Measurements from ENCODE around the gene MEIS1.
A peak's percentile ranks its signal among the peaks of the same experiment; 100 is the strongest.

The MEIS1 gene

GRCh38 chr2:66508484-66509071 lies 73.7 kb downstream of the MEIS1 start:
- H3K27ac ChIP-seq (replicated peaks; ENCODE audit: low read length): no peak overlapping the region
- H2BK120ac ChIP-seq (ENCODE audit: low read depth, low read length): no peak overlapping the region

GRCh38 chr2:66509326-66509811 lies 74.4 kb downstream of the MEIS1 start:
- H2AFZ ChIP-seq (ENCODE audit: low read length): no peak overlapping the region
- H2BK15ac ChIP-seq (ENCODE audit: low read length): no peak overlapping the region
- peaks cover 0 to 2% of the 10 kb centered on the region in 2 donors for H3K36me3 ChIP-seq (replicated peaks in 1 of 2; ENCODE audit: control insufficient read depth in 2 of 2, insufficient read depth in 2 of 2, low read length in 2 of 2)
- peaks cover 0 to 5% (median 0%) of the 10 kb centered on the region in 3 experiments for H3K27me3 ChIP-seq (ENCODE audit: control insufficient read depth in 3 of 3, insufficient read depth in 3 of 3, low read depth in 1 of 3, low read length in 3 of 3)
- no CpG with 5 or more reads among the region's 1 CpG for WGBS, 2 donors (ENCODE audit: extremely low coverage in 2 of 2, insufficient read length in 2 of 2, insufficient replicate concordance in 1 of 2)
- H3K4me3 ChIP-seq (ENCODE audit: low read length in 2 of 2): no peak overlapping the region
- no peak overlapping the region for H3K9ac ChIP-seq (ENCODE audit: low read depth, low read length, poor library complexity)
- peaks cover 19 to 44% of the 10 kb centered on the region in 2 donors for H3K4me1 ChIP-seq (ENCODE audit: control insufficient read depth in 2 of 2, insufficient read depth in 1 of 2, low read depth in 1 of 2, low read length in 2 of 2)
- no peak overlapping the region for H2AK5ac ChIP-seq (ENCODE audit: low read depth, low read length)
- H2BK12ac ChIP-seq (ENCODE audit: low read length): no peak overlapping the region
- no peaks in the 10 kb centered on the region for H3K79me1 ChIP-seq (ENCODE audit: low read depth, low read length)
- H3K4me2 ChIP-seq (ENCODE audit: insufficient read depth, low read length, poor library complexity, severe bottlenecking): no peak overlapping the region
- no peak overlapping the region for H4K8ac ChIP-seq (ENCODE audit: low read depth, low read length)
- no peak overlapping the region for H3K18ac ChIP-seq (ENCODE audit: low read length)
- no peak for DNase-seq (ENCODE audit: low spot score)
- no peak overlapping the region for H4K91ac ChIP-seq (ENCODE audit: low read depth, low read length, poor library complexity)
- no peak overlapping the region for H3K14ac ChIP-seq (ENCODE audit: low read length)
- no peak overlapping the region for H2BK120ac ChIP-seq (ENCODE audit: low read depth, low read length)
- H2BK5ac ChIP-seq (ENCODE audit: low read length): no peak overlapping the region
- H3K4ac ChIP-seq (ENCODE audit: low read length): no peak overlapping the region
- H3K27ac ChIP-seq (replicated peaks; ENCODE audit: low read length): no peak overlapping the region
- H3K23ac ChIP-seq (ENCODE audit: low read depth, low read length, poor library complexity): no peak overlapping the region
- H3K9me3 ChIP-seq (replicated peaks in 1 of 2; ENCODE audit: control insufficient read depth in 2 of 2, insufficient read depth in 1 of 2, low read depth in 1 of 2, low read length in 2 of 2): no peaks in the 10 kb centered on the region

More at GRCh38 chr2:66508484-66509071, 73.7 kb downstream of the MEIS1 start:
- H3K27me3 ChIP-seq (ENCODE audit: control insufficient read depth in 3 of 3, insufficient read depth in 3 of 3, low read depth in 1 of 3, low read length in 3 of 3): peaks cover 0 to 5% (median 0%) of the 10 kb centered on the region in 3 experiments
- no peak overlapping the region for H2BK5ac ChIP-seq (ENCODE audit: low read length)
- H2BK15ac ChIP-seq (ENCODE audit: low read length): no peak overlapping the region
- no CpG with 5 or more reads among the region's 17 CpGs for WGBS, 2 donors (ENCODE audit: extremely low coverage in 2 of 2, insufficient read length in 2 of 2, insufficient replicate concordance in 1 of 2)
- peak overlapping the region in 1 of 2 donors; percentile 31 for H3K4me3 ChIP-seq (ENCODE audit: low read length in 2 of 2)
- H2AFZ ChIP-seq (ENCODE audit: low read length): peak overlapping the region; percentile 17
- DNase-seq (ENCODE audit: low spot score): no peak
- no peaks in the 10 kb centered on the region for H3K9me3 ChIP-seq (replicated peaks in 1 of 2; ENCODE audit: control insufficient read depth in 2 of 2, insufficient read depth in 1 of 2, low read depth in 1 of 2, low read length in 2 of 2)
- no peaks in the 10 kb centered on the region for H3K36me3 ChIP-seq (replicated peaks in 1 of 2; ENCODE audit: control insufficient read depth in 2 of 2, insufficient read depth in 2 of 2, low read length in 2 of 2)
- peaks cover 19 to 44% of the 10 kb centered on the region in 2 donors for H3K4me1 ChIP-seq (ENCODE audit: control insufficient read depth in 2 of 2, insufficient read depth in 1 of 2, low read depth in 1 of 2, low read length in 2 of 2)
- no peak overlapping the region for H2AK5ac ChIP-seq (ENCODE audit: low read depth, low read length)
- H2BK12ac ChIP-seq (ENCODE audit: low read length): no peak overlapping the region
- no peak overlapping the region for H3K18ac ChIP-seq (ENCODE audit: low read length)
- H3K9ac ChIP-seq (ENCODE audit: low read depth, low read length, poor library complexity): no peak overlapping the region
- no peak overlapping the region for H3K14ac ChIP-seq (ENCODE audit: low read length)
- H3K79me1 ChIP-seq (ENCODE audit: low read depth, low read length): no peaks in the 10 kb centered on the region
- H4K91ac ChIP-seq (ENCODE audit: low read depth, low read length, poor library complexity): no peak overlapping the region
- no peak overlapping the region for H3K4ac ChIP-seq (ENCODE audit: low read length)
- H4K8ac ChIP-seq (ENCODE audit: low read depth, low read length): no peak overlapping the region
- H3K23ac ChIP-seq (ENCODE audit: low read depth, low read length, poor library complexity): no peak overlapping the region
- H3K4me2 ChIP-seq (ENCODE audit: insufficient read depth, low read length, poor library complexity, severe bottlenecking): no peak overlapping the region

- Histone ChIP-seq H3K36me3 (replicated peaks in 1 of 2; ENCODE audit: control insufficient read depth in 2 of 2, insufficient read depth in 2 of 2, low read length in 2 of 2) (peaks cover 0 to 3% of the 10 kb centered on the region in 2 donors), H2AFZ (ENCODE audit: low read length) (no peak overlapping the region), H3K4me3 (ENCODE audit: low read length in 2 of 2) (no peak overlapping the region), H3K4ac (ENCODE audit: low read length) (no peak overlapping the region), H3K79me1 (ENCODE audit: low read depth, low read length) (no peaks in the 10 kb centered on the region), H2BK12ac (ENCODE audit: low read length) (no peak overlapping the region), H3K9ac (ENCODE audit: low read depth, low read length, poor library complexity) (no peak overlapping the region), H3K27me3 (ENCODE audit: control insufficient read depth in 3 of 3, insufficient read depth in 3 of 3, low read depth in 1 of 3, low read length in 3 of 3) (no peaks in the 10 kb centered on the region), H3K18ac (ENCODE audit: low read length) (no peak overlapping the region), H2BK5ac (ENCODE audit: low read length) (no peak overlapping the region), H2BK120ac (ENCODE audit: low read depth, low read length) (no peak overlapping the region), H3K4me2 (ENCODE audit: insufficient read depth, low read length, poor library complexity, severe bottlenecking) (no peak overlapping the region), H3K14ac (ENCODE audit: low read length) (no peak overlapping the region), H3K23ac (ENCODE audit: low read depth, low read length, poor library complexity) (no peak overlapping the region), H4K91ac (ENCODE audit: low read depth, low read length, poor library complexity) (no peak overlapping the region), H3K27ac (replicated peaks; ENCODE audit: low read length) (no peak overlapping the region), H3K4me1 (ENCODE audit: control insufficient read depth in 2 of 2, insufficient read depth in 1 of 2, low read depth in 1 of 2, low read length in 2 of 2) (peaks cover 12 to 27% of the 10 kb centered on the region in 2 donors), H2AK5ac (ENCODE audit: low read depth, low read length) (no peak overlapping the region), H4K8ac (ENCODE audit: low read depth, low read length) (no peak overlapping the region), H2BK15ac (ENCODE audit: low read length) (no peak overlapping the region), H3K9me3 (replicated peaks in 1 of 2; ENCODE audit: control insufficient read depth in 2 of 2, insufficient read depth in 1 of 2, low read depth in 1 of 2, low read length in 2 of 2) (no peaks in the 10 kb centered on the region)
- no peak for DNase-seq (ENCODE audit: low spot score)
Measured at GRCh38 chr2:66512626-66513025, 77.7 kb downstream of the MEIS1 start.

- Histone ChIP-seq H2AK5ac (ENCODE audit: low read depth, low read length) (no peak overlapping the region), H2BK12ac (ENCODE audit: low read length) (no peak overlapping the region), H3K27ac (replicated peaks; ENCODE audit: low read length) (no peak overlapping the region), H3K4me2 (ENCODE audit: insufficient read depth, low read length, poor library complexity, severe bottlenecking) (no peak overlapping the region), H3K36me3 (replicated peaks in 1 of 2; ENCODE audit: control insufficient read depth in 2 of 2, insufficient read depth in 2 of 2, low read length in 2 of 2) (peaks cover 0 to 11% of the 10 kb centered on the region in 2 donors), H4K8ac (ENCODE audit: low read depth, low read length) (no peak overlapping the region), H3K27me3 (ENCODE audit: control insufficient read depth in 3 of 3, insufficient read depth in 3 of 3, low read depth in 1 of 3, low read length in 3 of 3) (no peaks in the 10 kb centered on the region), H3K9ac (ENCODE audit: low read depth, low read length, poor library complexity) (no peak overlapping the region), H2BK15ac (ENCODE audit: low read length) (no peak overlapping the region), H3K14ac (ENCODE audit: low read length) (no peak overlapping the region), H2BK5ac (ENCODE audit: low read length) (no peak overlapping the region), H3K4me3 (ENCODE audit: low read length in 2 of 2) (no peak overlapping the region), H4K91ac (ENCODE audit: low read depth, low read length, poor library complexity) (no peak overlapping the region), H3K23ac (ENCODE audit: low read depth, low read length, poor library complexity) (no peak overlapping the region), H2BK120ac (ENCODE audit: low read depth, low read length) (no peak overlapping the region), H3K18ac (ENCODE audit: low read length) (no peak overlapping the region), H3K4me1 (ENCODE audit: control insufficient read depth in 2 of 2, insufficient read depth in 1 of 2, low read depth in 1 of 2, low read length in 2 of 2) (peaks cover 4% of the 10 kb centered on the region in 2 donors), H3K9me3 (replicated peaks in 1 of 2; ENCODE audit: control insufficient read depth in 2 of 2, insufficient read depth in 1 of 2, low read depth in 1 of 2, low read length in 2 of 2) (no peaks in the 10 kb centered on the region), H2AFZ (ENCODE audit: low read length) (no peak overlapping the region), H3K4ac (ENCODE audit: low read length) (no peak overlapping the region), H3K79me1 (ENCODE audit: low read depth, low read length) (no peaks in the 10 kb centered on the region)
- DNase-seq (ENCODE audit: low spot score): no peak
- WGBS, 2 donors (ENCODE audit: extremely low coverage in 2 of 2, insufficient read length in 2 of 2, insufficient replicate concordance in 1 of 2): no CpG with 5 or more reads among the region's 2 CpGs
Measured at GRCh38 chr2:66515743-66516142, 80.8 kb downstream of the MEIS1 start.

All from neuronal stem cell (in vitro differentiated cells).